RCC 7860 (cell line): ENCODE measurements around the gene MROH7.

Experiments
- DNase-seq: peaks from one replicate; pipeline ENCODE4 v3.0.0-alpha.2; 2015; ENCODE audit warnings: low spot score
- FAIRE-seq: peaks from 2 replicates; lab custom pipeline; 2012; peaks lifted over from hg19 to GRCh38; lab: Jason Lieb, UNC

MROH7 gene

DNA sequence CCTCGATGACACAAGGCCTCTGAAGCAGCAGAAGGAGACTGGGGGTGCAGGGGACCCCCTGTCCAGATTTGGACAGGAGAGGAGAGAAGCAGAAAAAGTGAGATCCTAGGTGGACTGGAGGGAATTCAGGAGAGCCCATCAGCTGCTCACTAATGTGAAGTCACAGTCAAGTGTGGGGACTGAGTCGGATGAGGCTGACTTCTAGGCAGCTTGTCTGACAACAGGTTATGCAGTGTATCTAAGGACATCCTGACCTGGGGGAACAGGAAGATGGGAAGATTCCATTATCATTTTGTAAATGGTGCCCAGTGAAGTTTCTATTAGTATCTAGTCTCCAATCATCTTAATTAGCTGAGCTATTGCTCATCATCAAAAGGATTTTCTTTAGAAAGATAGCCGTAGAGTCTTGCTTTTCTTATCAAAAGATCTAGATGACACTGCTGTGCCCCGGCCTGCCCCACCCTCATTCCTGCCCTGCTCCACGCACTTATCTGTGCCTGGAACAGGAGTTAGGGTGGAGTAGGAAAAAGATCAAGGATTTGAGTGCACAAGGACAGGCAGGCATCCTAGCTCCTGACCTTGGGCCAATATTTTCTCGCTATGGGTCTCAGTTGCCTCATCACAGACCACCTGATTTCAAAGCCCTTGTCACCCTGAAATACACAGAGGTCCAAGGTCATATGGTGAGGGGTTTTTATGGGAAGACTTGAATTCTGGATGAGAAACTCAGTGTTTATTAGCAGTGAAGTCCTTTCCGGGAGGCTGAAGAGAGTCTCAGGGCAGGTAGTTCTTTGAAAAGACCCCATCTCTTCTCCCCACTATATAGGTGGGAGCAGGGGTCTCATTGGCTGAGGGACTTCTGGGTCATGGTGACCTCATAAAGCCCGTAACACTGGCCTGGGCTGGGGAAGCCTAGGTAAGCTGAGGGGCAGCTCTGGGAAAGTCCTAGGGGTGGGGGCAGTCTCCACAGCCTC lies at the start of gene MROH7:
Gene MROH7 (plus strand): TSS at position 924 of the 974 bp plus-strand sequence. CDS start 11,141 bp downstream, outside the sequence.
- DNase-seq: no peak
- no peak for FAIRE-seq

DNA sequence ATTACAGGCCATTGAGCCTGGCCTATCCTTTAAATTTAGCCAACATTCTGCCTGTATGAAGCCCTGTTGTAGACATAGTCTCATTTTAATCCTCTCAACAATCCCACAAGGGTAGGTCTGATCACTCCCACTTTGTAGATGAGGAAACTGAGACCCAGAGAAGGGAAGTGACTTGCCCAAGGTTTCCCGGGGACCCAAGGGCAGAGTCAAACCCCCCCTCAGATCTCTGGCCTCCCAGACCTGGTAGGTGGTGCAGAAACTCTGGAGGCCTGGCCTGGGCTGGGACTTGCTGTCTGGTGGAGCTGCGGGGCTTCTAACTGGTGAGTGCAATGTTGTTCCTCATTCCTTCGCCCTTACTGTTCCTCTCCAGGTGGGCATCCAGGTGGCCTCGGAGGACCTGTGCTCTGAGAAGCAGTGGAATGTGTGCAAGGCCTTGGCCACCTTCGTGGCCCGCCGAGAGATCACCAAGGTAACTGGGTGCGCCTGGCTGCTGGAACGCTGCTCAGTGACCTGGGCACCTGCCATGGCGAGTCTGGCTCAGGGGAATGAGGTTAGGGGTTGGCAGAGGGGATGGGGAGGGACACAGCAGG lies 47.9 kb upstream of the MROH7 start:
- no peak for FAIRE-seq
- DNase-seq: no peak

- FAIRE-seq (no peak), DNase-seq (no peak)
Observed at GRCh38 chr1:54594463-54594862, 47.1 kb upstream of the MROH7 start.

GRCh38 chr1:54595956-54596498 lies 45.6 kb upstream of the MROH7 start:
- DNase-seq (no peak), FAIRE-seq (no peak)

GRCh38 chr1:54596756-54597155 lies 44.8 kb upstream of the MROH7 start:
- no peak for FAIRE-seq
- DNase-seq: no peak

GRCh38 chr1:54597455-54598030 lies 44.0 kb upstream of the MROH7 start:
- FAIRE-seq (no peak), DNase-seq (no peak)

DNA sequence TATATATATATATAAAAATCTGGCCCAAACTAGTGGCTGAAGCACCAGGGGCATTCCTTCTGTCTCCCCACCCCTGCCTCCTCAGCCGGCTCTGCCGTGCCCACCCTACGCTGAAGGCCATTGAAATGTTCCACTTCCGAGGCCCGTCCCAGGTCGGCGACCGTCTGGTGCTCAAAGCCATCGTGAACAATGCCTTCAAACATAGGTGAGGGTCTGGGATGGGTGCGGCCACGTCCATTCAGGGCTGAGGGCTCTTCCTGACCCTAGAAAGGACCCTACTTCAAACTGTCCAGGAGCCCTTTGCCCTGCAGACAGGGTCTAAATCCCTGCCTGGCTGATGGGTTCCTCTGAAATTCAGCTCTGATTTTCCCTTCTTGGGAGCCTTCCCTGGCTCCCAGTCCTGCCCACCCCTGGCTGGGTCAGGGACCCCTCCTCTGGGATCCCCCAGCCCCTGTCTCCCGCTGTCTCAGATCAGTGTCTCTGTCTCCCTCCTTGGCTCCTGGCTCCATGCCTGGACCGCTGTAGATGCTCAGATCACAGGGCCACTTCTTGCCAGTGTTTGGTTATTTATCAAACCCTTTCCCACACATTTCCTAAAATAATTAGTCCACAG lies 42.3 kb upstream of the MROH7 start:
- no peak for FAIRE-seq
- no peak for DNase-seq

- FAIRE-seq: peak; percentile 45
- no peak for DNase-seq
Observed at GRCh38 chr1:54600947-54601721, 40.5 kb upstream of the MROH7 start.

DNA sequence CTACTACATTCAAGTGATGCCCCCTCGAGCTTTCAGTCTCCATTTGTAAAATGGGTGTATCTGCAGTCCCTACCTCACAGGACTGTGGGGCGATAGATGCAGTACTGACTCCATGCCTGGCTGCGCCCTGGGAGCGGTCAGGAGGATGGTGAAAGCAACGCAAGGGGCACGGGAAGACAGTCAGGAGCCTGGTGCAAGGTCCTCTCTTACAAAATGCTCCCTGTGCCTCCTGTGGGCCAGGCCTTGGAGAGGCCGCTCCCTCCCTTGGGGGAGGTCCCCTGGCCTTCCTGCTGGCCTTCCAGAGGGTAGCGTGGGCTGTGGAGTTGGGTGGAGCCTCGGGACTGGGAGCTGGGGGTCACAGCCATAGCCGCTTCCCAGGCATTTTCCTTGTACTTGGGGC lies 39.9 kb upstream of the MROH7 start:
- DNase-seq (no peak), FAIRE-seq (no peak)

- DNase-seq (no peak), FAIRE-seq (no peak)
Observed at GRCh38 chr1:54602554-54602953, 39.0 kb upstream of the MROH7 start.

DNA sequence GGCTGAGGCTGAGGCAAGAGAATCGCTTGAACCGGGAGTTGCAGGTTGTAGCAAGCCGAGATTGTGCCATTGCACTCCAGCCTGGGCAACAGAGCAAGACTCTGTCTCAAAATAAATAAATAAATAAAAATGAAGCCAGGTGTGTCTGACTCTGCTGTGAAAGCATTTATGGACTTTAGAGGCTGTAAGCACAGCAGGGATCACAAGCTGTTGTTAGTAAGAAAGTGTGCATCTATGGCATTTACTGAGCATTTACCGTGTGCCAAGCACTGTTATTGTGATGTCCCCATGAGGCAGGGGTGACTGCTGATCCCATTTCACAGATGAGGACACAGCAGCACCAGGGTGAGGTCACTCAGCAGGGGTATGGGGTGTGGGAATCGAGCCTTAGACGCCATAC lies 38.3 kb upstream of the MROH7 start:
- no peak for FAIRE-seq
- no peak for DNase-seq

- DNase-seq: no peak
- FAIRE-seq: no peak
Observed at GRCh38 chr1:54604051-54604450, 37.5 kb upstream of the MROH7 start.

DNA sequence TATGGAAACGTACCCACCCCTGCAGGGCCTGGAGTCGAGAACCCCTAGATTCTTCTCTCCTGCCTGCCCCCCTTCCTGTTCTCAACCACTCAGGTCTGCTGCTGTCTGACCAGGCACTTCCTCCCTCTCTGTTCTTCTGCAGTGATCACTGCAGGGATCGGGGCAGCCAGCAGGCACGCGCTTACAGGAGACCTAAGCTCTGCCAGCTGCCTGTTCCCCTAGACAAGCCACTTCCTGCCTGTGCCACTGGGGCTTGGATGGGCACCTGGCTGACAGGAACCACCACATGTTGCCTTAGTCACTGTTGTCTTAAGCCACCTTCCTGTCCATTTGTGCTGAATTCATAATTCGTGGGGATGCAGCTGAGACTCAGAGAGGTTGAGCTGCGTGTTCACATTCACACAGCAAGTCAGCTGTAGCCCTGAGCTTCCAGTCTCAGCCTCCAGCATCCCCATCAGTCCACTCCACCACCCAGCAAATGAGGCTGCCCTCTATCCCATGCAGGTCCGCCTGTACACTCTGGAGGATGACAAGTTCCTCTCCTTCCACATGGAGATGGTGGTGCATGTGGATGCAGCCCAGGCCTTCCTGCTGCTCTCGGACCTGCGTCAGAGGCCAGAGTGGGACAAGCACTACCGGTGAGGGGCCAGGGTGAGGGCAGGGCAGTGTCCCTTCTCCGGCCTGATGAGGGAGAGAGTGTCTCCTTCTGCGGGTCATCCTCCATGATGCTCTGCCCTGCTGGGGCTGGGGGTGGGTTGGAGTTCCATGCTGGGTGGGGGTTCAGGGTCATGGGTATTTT lies 36.8 kb upstream of the MROH7 start:
- DNase-seq (no peak), FAIRE-seq (no peak)

GRCh38 chr1:54606096-54606989 lies 35.2 kb upstream of the MROH7 start:
- no peak for FAIRE-seq
- no peak for DNase-seq

DNA sequence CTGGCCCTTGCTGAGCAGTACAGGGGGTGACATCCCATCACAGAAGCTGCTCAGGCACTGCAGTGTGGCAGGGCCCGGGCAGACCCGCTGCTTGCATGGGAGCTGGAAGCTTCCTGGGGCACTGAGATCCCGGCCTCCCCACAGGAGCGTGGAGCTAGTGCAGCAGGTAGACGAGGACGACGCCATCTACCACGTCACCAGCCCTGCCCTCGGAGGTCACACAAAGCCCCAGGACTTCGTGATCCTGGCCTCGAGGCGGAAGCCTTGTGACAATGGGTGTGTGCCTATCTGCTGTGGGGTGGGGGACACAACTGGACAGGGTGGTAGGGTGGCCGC lies 34.6 kb upstream of the MROH7 start:
- DNase-seq: no peak
- FAIRE-seq: no peak

- no peak for DNase-seq
- no peak for FAIRE-seq
Observed at GRCh38 chr1:54607821-54608565, 33.6 kb upstream of the MROH7 start.

DNA sequence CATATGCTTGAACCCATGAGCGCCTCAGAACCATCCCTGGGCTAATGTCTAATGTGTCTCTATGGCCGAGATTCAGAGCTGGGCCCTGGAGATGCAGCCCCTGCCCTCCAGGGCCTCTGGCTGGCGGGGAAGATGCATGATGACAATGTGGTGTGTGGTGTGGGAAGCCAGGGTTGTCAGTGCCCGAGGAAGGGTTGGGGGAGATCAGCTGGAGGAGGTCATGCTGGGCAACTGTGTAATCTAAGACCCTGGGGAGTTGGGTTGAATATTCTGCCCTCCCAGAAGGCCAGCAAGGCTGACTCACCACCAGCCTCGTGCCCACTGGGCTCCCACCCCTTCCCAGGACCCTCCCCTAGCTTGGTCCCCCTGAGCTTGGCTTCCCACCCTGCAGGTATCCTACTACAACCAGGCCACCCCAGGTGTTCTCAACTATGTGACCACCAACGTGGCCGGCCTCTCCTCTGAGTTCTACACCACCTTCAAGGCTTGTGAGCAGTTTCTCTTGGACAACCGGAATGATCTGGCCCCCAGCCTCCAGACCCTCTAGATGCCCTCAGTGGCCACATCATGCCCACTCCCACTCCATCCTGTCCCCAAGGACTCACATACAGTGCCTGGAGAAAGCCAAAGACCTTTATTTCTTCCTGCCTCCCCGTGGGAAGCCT lies 32.9 kb upstream of the MROH7 start:
- DNase-seq: no peak
- no peak for FAIRE-seq
